IPS DF 6.9 (cell line): ENCODE data around the gene IFNL3.
"Not testable (repeated sequence)": the region's sequence is repeated elsewhere in the genome, so short reads cannot be mapped to it uniquely, and the experiment has no call there.

Experiments used
- DNase-seq: peaks from one replicate; pipeline ENCODE4 v3.0.0-alpha.2; 2013; ENCODE audit warnings: low read depth, low spot score
- H3K27ac ChIP-seq: one replicate; pipeline ENCODE4 v1.5.1; 2013; ENCODE audit warnings: low read length, control low read depth
- H3K27me3 ChIP-seq: 2 replicates; pipeline ENCODE4 v1.6.1; 2013; ENCODE audit warnings: mild to moderate bottlenecking, low read length; ENCODE audit not compliant: control insufficient read depth, insufficient read depth
- H3K36me3 ChIP-seq: 2 replicates; pipeline ENCODE4 v1.6.1; 2013; ENCODE audit warnings: low read length; ENCODE audit not compliant: control insufficient read depth, insufficient read depth
- H3K4me1 ChIP-seq: 2 replicates; pipeline ENCODE4 v1.6.1; 2013; ENCODE audit warnings: low read length; ENCODE audit not compliant: control insufficient read depth, insufficient read depth
- H3K4me3 ChIP-seq: 2 replicates; pipeline ENCODE4 v1.5.1; 2013; ENCODE audit warnings: mild to moderate bottlenecking, low read length
- H3K9me3 ChIP-seq: 2 replicates; pipeline ENCODE4 v1.6.1; 2013; ENCODE audit warnings: low read length, inconsistent platforms; ENCODE audit not compliant: control insufficient read depth, insufficient read depth
- WGBS: extraction: QIAGEN DNeasy Blood & Tissue Kit; methylation state at CpG from one replicate; pipeline ENCODE4 v1.1.7; 2013; ENCODE audit warnings: mixed read lengths, missing lambda C conversion rate; ENCODE audit not compliant: insufficient read length, insufficient coverage; 5-methylcytosine and 5-hydroxymethylcytosine counted together

The IFNL3 gene

DNA sequence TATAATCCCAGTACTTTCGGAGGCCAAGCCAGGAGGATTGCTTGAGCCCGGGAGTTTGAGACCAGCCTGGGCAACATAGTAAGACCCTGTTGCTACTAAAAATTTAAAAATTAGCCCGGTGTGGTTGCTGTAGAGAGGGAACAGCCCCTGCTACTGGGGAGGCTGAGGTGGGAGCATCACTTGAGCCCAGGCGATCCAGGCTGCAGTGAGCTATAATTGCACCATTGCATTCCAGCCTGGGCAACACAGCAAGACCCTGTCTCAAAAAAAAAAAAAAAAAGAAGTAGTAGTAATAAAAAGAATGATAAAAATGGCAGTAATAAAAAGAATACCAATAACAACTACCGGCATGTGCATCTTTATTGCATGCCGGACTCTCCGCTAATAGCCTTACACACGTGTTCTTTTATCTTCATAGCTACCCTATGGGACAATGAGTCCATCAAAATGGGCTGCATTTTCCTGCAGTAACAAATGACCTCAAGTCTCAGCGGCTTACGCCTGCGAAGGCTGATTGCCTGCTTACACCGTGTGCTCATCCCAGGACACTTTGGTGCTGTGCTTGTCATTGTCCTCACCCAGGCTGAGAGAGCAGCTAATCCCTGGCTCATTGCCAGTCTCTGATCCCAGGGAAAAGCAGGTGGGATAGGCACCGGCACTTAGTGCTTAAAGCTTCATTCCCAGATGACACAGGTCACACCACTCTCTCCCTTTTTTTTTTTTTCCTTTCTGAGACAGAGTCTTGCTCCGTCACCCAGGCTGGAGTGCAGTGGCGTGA, 26.4 kb downstream of the IFNL3 start:
- WGBS, result no CpG with 5 or more reads among the region's 15 CpGs
- DNase-seq, result no peak
- no peaks in the 10 kb centered on the region for H3K4me1 ChIP-seq
- no peaks in the 10 kb centered on the region for H3K27me3 ChIP-seq
- H3K4me3 ChIP-seq, result no peak overlapping the region
- no peaks in the 10 kb centered on the region for H3K9me3 ChIP-seq
- 0 out of 2 replicates have a peak, but pooled peaks cover 2% of the 10 kb centered on the region for H3K36me3 ChIP-seq
- no peak overlapping the region for H3K27ac ChIP-seq

DNA sequence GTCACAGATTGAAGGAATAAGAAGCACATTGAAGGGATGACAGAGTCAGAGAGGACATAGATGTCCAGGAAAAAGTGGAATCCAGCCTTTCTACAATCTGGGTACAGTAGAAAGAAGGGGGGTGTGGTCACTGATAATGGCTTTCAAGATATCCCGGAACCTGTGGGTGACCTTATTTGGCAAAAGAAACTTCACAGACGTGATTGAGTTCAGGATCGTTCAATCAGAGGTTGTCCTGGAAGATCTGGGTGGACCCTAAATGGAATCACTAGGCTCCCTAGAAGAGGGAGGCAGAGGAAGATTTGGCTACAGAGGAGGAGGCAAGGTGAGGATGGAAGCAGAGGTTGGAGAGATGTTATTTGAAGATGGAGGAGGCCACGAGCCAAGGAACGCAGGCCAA, 27.7 kb downstream of the IFNL3 start:
- no CpG with 5 or more reads among the region's 5 CpGs for WGBS
- no peaks in the 10 kb centered on the region for H3K9me3 ChIP-seq
- no peak overlapping the region for H3K27ac ChIP-seq
- H3K4me3 ChIP-seq, result no peak overlapping the region
- no peaks in the 10 kb centered on the region for H3K27me3 ChIP-seq
- DNase-seq, result no peak
- 0 out of 2 replicates have a peak, but pooled peaks cover 2% of the 10 kb centered on the region for H3K36me3 ChIP-seq
- no peaks in the 10 kb centered on the region for H3K4me1 ChIP-seq

DNA sequence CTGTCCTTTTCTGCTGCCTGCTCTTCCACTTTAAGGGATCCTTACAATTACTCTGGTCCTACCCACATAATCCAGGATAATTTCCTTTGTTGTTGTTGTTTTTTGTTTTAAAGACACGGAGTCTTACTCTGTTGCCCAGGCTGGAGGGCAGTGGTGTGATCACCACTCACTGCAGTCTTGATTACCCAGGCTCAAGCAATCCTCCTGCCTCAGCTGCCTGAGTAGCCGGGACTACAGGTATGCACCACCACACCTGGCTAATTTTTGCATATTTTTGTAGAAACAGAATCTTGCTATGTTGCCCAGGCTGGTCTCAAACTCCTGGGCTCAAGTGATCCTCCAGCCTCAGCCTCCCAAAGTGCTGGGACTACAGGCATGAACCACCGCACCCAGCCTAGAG, 29.5 kb downstream of the IFNL3 start:
- not testable (repeated sequence) for H3K4me3 ChIP-seq, H3K36me3 ChIP-seq, H3K4me1 ChIP-seq, H3K27me3 ChIP-seq, H3K9me3 ChIP-seq, H3K27ac ChIP-seq, DNase-seq
- WGBS, result no CpG with 5 or more reads among the region's 3 CpGs

DNA sequence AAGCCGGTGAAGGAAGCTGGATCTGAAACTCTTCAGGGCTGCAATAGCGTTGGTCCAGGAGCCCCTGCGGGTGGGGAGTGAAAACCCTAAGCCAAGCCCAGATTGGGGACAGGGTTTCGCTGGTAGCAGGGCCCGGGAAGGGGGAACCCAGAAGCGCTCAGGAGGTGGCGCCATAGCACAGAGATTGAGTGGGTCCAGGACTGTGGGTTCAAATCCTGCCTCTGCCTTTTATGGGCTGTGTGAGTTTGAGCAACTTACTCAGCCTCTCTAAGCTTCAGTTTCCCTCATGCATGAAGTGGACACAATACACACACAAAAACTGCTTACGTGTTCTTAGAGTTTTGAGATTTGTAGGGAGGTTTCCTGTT, 32.4 kb downstream of the IFNL3 start:
- no peak for DNase-seq
- Histone ChIP-seq H3K4me1 (no peaks in the 10 kb centered on the region; the same call in 1 of the 2 replicates), H3K9me3 (no peaks in the 10 kb centered on the region), H3K36me3 (0 out of 2 replicates have a peak, but pooled peaks cover 2% of the 10 kb centered on the region), H3K4me3 (no peak overlapping the region), H3K27me3 (no peaks in the 10 kb centered on the region; the same call in 1 of the 2 replicates), H3K27ac (no peak overlapping the region)
- WGBS, result no CpG with 5 or more reads among the region's 8 CpGs

DNA sequence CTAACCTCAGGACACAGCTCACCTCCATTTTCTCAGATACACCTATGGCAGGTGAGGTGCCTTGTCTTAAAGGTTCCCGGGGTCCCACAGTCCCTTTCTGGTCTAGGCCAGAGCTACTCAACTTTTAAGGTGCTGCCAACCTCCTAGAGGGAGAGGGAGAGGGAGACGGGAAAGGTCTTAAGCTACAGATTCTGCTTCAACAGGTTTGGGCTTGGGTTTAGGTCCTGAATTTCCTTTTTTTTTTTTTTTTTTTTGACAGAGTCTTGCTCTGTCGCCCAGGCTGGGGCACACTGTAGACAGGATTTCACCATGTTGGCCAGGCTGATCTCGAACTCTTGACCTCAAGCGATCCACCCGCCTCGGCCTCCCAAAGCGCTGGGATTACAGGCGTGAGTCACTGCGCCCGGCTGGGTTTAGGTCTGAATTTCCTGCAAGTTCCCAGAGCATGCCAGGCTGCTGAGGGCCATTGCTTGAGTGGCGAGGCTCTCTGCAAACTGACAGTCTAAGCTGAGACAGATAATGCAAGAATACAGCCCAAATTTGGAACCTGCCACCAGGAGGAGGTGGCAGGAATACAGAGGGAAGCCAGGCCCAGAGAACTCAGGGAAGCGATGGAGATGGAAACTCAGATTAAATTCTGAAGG, 33.0 kb downstream of the IFNL3 start:
- Histone ChIP-seq H3K9me3 (no peaks in the 10 kb centered on the region), H3K27ac (no peak overlapping the region), H3K36me3 (no peaks in the 10 kb centered on the region), H3K4me1 (no peaks in the 10 kb centered on the region; the same call in 1 of the 2 replicates), H3K4me3 (no peak overlapping the region), H3K27me3 (no peaks in the 10 kb centered on the region; the same call in 1 of the 2 replicates)
- WGBS, result no CpG with 5 or more reads among the region's 13 CpGs
- no peak for DNase-seq

GRCh38 chr19:39209196-39209595, 35.6 kb downstream of the IFNL3 start:
- Histone ChIP-seq H3K27me3 (no peaks in the 10 kb centered on the region; the same call in 1 of the 2 replicates), H3K9me3 (no peaks in the 10 kb centered on the region), H3K4me1 (peaks cover under 1% of the 10 kb centered on the region), H3K4me3 (no peak overlapping the region), H3K36me3 (no peaks in the 10 kb centered on the region), H3K27ac (no peak overlapping the region)
- no CpG with 5 or more reads among the region's 7 CpGs for WGBS
- no peak for DNase-seq

DNA sequence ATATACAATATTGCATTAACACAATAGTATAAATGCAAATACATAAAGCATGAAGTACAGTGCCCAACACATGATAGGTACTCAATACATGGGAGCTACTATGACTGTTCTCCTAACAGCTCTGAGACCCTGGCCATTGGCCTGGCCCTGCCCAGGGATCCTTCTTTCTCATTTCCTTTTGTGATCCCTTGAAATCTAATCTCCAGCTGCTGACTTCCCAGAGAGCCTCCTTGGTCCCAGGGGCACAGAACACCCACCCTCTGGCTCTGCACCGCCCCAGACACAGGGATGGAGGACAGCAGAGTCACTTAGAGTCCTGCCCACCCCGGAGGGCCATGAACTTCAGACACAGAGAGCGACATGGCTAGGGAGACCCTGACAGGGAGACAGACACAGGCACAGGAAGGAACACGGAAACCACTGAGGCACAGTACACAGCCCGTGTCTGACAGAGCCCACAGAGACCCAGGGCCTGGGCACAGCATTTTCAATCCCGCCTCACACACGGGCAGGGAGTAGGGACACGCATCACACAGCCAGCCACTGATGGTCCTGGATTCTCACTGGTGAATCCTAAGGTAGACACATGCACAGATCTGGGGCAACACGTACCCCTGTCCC, 36.5 kb downstream of the IFNL3 start:
- H3K4me1 ChIP-seq, result peaks cover 6% of the 10 kb centered on the region
- no peak overlapping the region; the same call in 1 of the 2 replicates for H3K4me3 ChIP-seq
- DNase-seq, result no peak
- H3K36me3 ChIP-seq, result no peaks in the 10 kb centered on the region
- H3K27me3 ChIP-seq, result no peaks in the 10 kb centered on the region; the same call in none of the 2 replicates
- H3K9me3 ChIP-seq, result no peaks in the 10 kb centered on the region
- no peak overlapping the region for H3K27ac ChIP-seq
- WGBS, result no CpG with 5 or more reads among the region's 9 CpGs

DNA sequence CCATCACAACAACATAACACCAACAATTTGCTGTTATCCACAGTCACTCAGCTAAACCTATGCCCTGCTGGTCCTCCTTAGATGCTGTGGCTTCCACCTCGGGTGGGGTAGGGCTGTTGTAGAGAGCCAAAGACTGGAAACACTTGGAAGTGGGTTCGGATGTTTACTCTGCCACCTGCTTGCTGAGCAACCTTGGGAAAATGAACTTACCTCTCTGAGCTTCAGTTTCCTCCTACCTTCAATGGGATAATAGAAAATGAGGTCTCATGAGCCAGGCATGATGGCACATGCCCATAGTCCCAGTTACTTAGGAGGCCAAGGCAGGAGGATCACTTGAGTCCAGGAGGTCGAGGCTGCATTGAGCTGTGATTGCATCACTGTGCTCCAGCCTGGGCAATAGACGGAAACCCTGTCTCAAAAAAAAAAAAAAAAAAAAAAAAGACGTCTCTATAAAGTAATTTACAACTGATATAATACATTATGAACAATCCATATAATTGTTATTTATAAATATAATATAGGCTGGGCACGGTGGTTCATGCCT, 37.4 kb downstream of the IFNL3 start:
- H3K36me3 ChIP-seq, result no peaks in the 10 kb centered on the region
- H3K27ac ChIP-seq, result no peak overlapping the region
- peaks cover 6% of the 10 kb centered on the region for H3K4me1 ChIP-seq
- no peak for DNase-seq
- no peak overlapping the region for H3K4me3 ChIP-seq
- no peaks in the 10 kb centered on the region for H3K9me3 ChIP-seq
- peaks cover 1% of the 10 kb centered on the region for H3K27me3 ChIP-seq
- WGBS, result no CpG with 5 or more reads among the region's 6 CpGs

DNA sequence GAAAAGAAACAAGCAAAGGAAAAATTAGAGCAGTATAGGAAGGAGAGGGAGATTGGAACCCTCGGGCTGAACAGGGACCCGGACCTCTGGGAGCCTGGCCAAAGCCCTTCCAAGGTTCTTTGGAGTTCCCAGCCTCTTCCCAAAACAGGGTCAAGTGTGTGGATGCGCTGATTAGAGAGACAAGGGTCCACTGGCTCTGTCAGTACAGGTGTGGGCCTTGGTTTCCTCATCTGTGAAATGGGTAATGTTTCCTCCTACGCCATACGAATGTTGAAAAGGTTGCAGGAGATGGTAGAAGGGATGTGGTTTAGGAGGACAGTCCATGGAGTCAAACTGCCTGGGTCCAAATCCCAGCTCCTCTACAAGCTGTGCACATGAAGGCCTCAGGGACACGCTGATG, 38.7 kb downstream of the IFNL3 start:
- no CpG with 5 or more reads among the region's 6 CpGs for WGBS

GRCh38 chr19:39205449-39205764, 39.4 kb downstream of the IFNL3 start:
- H3K9me3 ChIP-seq, result no peaks in the 10 kb centered on the region
- peaks cover 1% of the 10 kb centered on the region for H3K27me3 ChIP-seq
- WGBS, result no CpG with 5 or more reads among the region's 3 CpGs
- DNase-seq, result no peak
- peaks cover 6% of the 10 kb centered on the region for H3K4me1 ChIP-seq
- no peak overlapping the region for H3K4me3 ChIP-seq
- H3K36me3 ChIP-seq, result no peaks in the 10 kb centered on the region
- no peak overlapping the region for H3K27ac ChIP-seq

More for the DNA sequence above, 38.7 kb downstream of the IFNL3 start:
- Histone ChIP-seq H3K4me3 (no peak overlapping the region), H3K36me3 (no peaks in the 10 kb centered on the region), H3K27me3 (peaks cover 1% of the 10 kb centered on the region), H3K9me3 (no peaks in the 10 kb centered on the region), H3K27ac (no peak overlapping the region), H3K4me1 (peaks cover 6% of the 10 kb centered on the region)
- no peak for DNase-seq
